CD4-positive, CD25-positive, alpha-beta regulatory T cell (primary cell): ENCODE results near the gene ZRANB3. TPM values are rescaled to one million over a fixed set of nuclear protein-coding genes. Genes with fewer than 3 reads are reported as not detected.
"Not testable (repeated sequence)": the region's sequence is repeated elsewhere in the genome, so short reads cannot be mapped to it uniquely, and the experiment has no call there.

ENCODE experiments used
- ATAC-seq, 2 donors: fragments of 150-1000 bp; cut with Tn5 transposase; one replicate each; pipeline ENCODE4 v1.10.0; 2021; ENCODE audit warnings: low read depth in 2 of 2, moderate number of reproducible peaks in 2 of 2, moderate library complexity in 1 of 2
- DNase-seq, 3 donors: peaks; one replicate each; pipeline versions ENCODE4 v3.0.0 to v3.0.0-alpha.2; 2012 to 2022; ENCODE audit warnings: mixed read lengths in 1 of 3
- H3K27ac ChIP-seq: one replicate; pipeline ENCODE4 v1.7.0; 2013; ENCODE audit warnings: mild to moderate bottlenecking, low read length; ENCODE audit not compliant: insufficient read depth, poor library complexity, severe bottlenecking
- H3K27me3 ChIP-seq: one replicate; pipeline ENCODE4 v1.7.0; 2013; ENCODE audit warnings: low read length; ENCODE audit not compliant: control insufficient read depth, insufficient read depth
- H3K36me3 ChIP-seq: one replicate; pipeline ENCODE4 v1.7.0; 2013; ENCODE audit warnings: mild to moderate bottlenecking, low read length, moderate library complexity; ENCODE audit not compliant: control insufficient read depth, insufficient read depth
- H3K4me1 ChIP-seq: 2 replicates; pipeline ENCODE4 v1.7.0; 2013; ENCODE audit warnings: mild to moderate bottlenecking, low read length; ENCODE audit not compliant: insufficient read depth, control insufficient read depth, poor library complexity, severe bottlenecking
- H3K4me3 ChIP-seq: one replicate; pipeline ENCODE4 v1.7.0; 2013; ENCODE audit warnings: low read depth, mild to moderate bottlenecking, low read length, moderate library complexity
- H3K9me3 ChIP-seq, 2 experiments: 1 replicate in 1 of 2; 2 replicates in 1 of 2; pipeline ENCODE4 v1.7.0; 2013; ENCODE audit warnings: low read length in 2 of 2, mild to moderate bottlenecking in 1 of 2, moderate library complexity in 1 of 2; ENCODE audit not compliant: control insufficient read depth in 2 of 2
- H3K27ac Mint-ChIP-seq, 3 donors: one replicate each; pipeline ENCODE4 v1.8.0; 2020 to 2022; ENCODE audit warnings: mild to moderate bottlenecking in 3 of 3, mixed read lengths in 3 of 3, moderate library complexity in 2 of 3
- H3K27me3 Mint-ChIP-seq: one replicate; pipeline ENCODE4 v1.8.0; 2022; ENCODE audit warnings: mild to moderate bottlenecking, mixed read lengths
- H3K36me3 Mint-ChIP-seq: one replicate; pipeline ENCODE4 v1.8.0; 2020; ENCODE audit warnings: mixed read lengths
- H3K4me1 Mint-ChIP-seq, 4 donors: one replicate each; pipeline ENCODE4 v1.8.0; 2020 to 2022; ENCODE audit warnings: mixed read lengths in 4 of 4, mild to moderate bottlenecking in 1 of 4
- H3K4me3 Mint-ChIP-seq, 4 donors: one replicate each; pipeline ENCODE4 v1.8.0; 2020 to 2022; ENCODE audit warnings: mild to moderate bottlenecking in 4 of 4, mixed read lengths in 4 of 4, moderate library complexity in 3 of 4
- H3K9me3 Mint-ChIP-seq, 7 donors: one replicate each; pipeline ENCODE4 v1.8.0; 2020 to 2022; ENCODE audit warnings: mixed read lengths in 7 of 7, mild to moderate bottlenecking in 3 of 7, moderate library complexity in 2 of 7
- polyA plus RNA-seq, 4 donors: library from polyadenylated mRNA; unstranded; fragments of 300-500 nt; fragmentation: Illumina TruSeq; gene quantifications; one replicate each; pipeline ENCODE4 v1.2.3, GENCODE V29; 2021
- total RNA-seq: library from RNA; stranded (reverse); gene quantifications from one replicate; pipeline ENCODE4 v1.2.3, GENCODE V29; 2022

Gene ZRANB3
- total and polyA plus RNA-seq, 5 donors from 2014 or later: 2.2 to 4.6 (median 3.1) TPM

DNA sequence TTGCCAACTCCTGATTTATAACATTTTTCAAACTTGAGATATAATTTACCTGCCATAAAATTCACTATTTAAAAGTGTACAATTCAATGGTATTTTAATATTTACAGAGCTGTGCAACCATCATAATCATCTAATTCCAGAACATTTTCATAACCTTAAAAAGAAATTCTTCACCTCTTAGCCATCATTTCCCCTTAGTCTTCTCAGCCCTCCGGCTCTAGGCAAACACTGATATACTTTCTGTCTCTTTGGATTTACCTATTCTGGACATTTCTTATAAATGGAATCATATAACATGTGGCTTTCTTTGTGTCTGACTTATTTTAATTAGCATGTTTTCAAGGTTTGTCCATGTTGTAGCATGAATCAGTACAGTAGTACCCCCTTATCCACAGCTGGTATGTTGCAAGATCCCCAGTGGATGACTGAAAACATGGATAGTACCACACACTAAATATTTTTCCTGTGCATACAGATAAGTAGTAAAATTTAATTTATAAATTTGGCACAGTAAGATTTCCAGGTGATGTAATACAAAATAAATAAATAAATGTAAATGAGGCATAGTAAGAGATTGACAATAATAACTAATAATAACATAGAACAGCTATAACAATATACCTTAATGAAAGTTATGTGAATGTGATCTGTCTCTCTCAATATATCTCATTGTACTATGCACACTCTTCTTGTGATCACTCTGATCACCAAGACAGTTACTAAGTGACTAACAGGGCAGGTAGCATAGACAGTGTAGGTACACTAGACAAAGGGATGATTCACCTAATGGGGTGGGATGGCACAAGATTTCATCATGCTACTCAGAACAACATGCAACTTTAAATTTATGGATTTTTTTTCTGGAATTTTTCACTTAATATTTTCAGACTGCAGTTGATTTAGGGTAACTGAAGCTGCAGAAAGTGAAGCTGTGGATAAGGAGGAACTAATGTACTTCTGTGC, 405.8 kb downstream of the ZRANB3 start:
- H3K4me3 ChIP-seq: no peak overlapping the region
- Mint-ChIP-seq H3K27me3 (no peaks in the 10 kb centered on the region), H3K4me1 (peaks cover 0 to 10% (median under 1%) of the 10 kb centered on the region in 4 donors), H3K9me3 (no peaks in the 10 kb centered on the region), H3K36me3 (peaks cover 35% of the 10 kb centered on the region), H3K27ac (peak overlapping the region in 1 of 3 donors; percentile 33), H3K4me3 (no peak overlapping the region)
- H3K4me1 ChIP-seq: no peaks in the 10 kb centered on the region
- H3K27me3 ChIP-seq: no peaks in the 10 kb centered on the region
- ATAC-seq (no peak), DNase-seq (no peak)
- H3K36me3 ChIP-seq: peaks cover 52% of the 10 kb centered on the region
- H3K9me3 ChIP-seq: no peaks in the 10 kb centered on the region
- no peak overlapping the region for H3K27ac ChIP-seq

DNA sequence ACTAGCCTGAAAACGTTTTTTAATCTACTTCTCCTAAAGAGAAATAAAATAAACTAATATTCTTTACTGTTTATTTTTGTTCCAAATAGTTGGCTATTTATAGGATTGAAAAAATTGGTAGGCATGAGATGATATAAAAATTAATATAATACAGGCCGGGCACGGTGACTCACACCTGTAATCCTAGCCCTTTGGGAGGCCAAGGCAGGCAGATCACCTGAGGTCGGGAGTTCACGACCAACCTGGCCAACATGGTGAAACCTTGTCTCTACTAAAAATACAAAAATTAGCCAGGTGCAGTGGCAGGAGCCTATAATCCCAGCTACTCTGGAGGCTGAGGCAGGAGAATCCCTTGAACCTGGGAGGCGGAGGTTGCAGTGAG, 409.4 kb downstream of the ZRANB3 start:
- not testable (repeated sequence) for H3K9me3 ChIP-seq, H3K9me3 Mint-ChIP-seq, H3K4me1 ChIP-seq, H3K4me3 ChIP-seq, H3K27me3 Mint-ChIP-seq, DNase-seq, H3K27ac ChIP-seq, H3K27ac Mint-ChIP-seq, H3K4me3 Mint-ChIP-seq, H3K27me3 ChIP-seq, ATAC-seq
- peaks cover 35% of the 10 kb centered on the region for H3K36me3 ChIP-seq
- Mint-ChIP-seq H3K4me1 (peaks cover 5 to 14% (median 8%) of the 10 kb centered on the region in 4 donors), H3K36me3 (peaks cover 37% of the 10 kb centered on the region)

- Mint-ChIP-seq H3K36me3 (peaks cover 37% of the 10 kb centered on the region), H3K4me3 (no peak overlapping the region), H3K27ac (peak overlapping the region in 1 of 3 donors; percentile 11), H3K4me1 (peaks cover 5 to 14% (median 8%) of the 10 kb centered on the region in 4 donors), H3K27me3 (no peaks in the 10 kb centered on the region), H3K9me3 (no peaks in the 10 kb centered on the region)
- ATAC-seq (no peak), DNase-seq (no peak)
- no peak overlapping the region for H3K4me3 ChIP-seq
- H3K4me1 ChIP-seq: no peaks in the 10 kb centered on the region
- no peaks in the 10 kb centered on the region for H3K27me3 ChIP-seq
- H3K36me3 ChIP-seq: peaks cover 30% of the 10 kb centered on the region
- no peaks in the 10 kb centered on the region for H3K9me3 ChIP-seq
- H3K27ac ChIP-seq: no peak overlapping the region
Observed at GRCh38 chr2:135121016-135121657, 409.9 kb downstream of the ZRANB3 start.

DNA sequence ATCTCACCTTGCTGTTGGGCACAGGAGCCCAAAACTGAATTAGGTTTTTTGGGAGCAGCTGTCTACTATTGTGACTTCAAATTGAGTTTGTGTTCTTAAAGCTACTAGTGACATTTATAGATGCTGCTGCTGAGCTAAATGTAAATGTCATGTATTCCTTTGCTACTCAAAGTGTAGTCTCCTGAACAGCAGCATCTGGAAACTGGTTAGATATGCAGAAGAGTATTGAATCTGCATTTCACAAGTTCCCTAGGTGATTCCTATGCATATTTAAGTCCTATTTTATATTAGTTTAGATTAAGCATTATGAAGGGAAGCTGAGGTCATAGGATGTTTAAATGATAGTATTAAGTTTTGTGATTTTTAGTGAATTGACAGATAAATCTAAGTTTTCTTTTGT, 411.4 kb downstream of the ZRANB3 start:
- ATAC-seq (no peak), DNase-seq (no peak)
- peaks cover 32% of the 10 kb centered on the region for H3K36me3 Mint-ChIP-seq
- no peaks in the 10 kb centered on the region for H3K9me3 ChIP-seq
- H3K4me1 ChIP-seq: no peaks in the 10 kb centered on the region
- H3K36me3 ChIP-seq: peaks cover 31% of the 10 kb centered on the region
- no peak overlapping the region for H3K4me3 ChIP-seq
- peak overlapping the region in 1 of 3 donors; percentile 64 for H3K27ac Mint-ChIP-seq
- H3K27me3 Mint-ChIP-seq: no peaks in the 10 kb centered on the region
- H3K4me3 Mint-ChIP-seq: no peak overlapping the region
- peaks cover 0 to 18% (median 6%) of the 10 kb centered on the region in 4 donors for H3K4me1 Mint-ChIP-seq
- H3K9me3 Mint-ChIP-seq: no peaks in the 10 kb centered on the region
- H3K27ac ChIP-seq: no peak overlapping the region
- no peaks in the 10 kb centered on the region for H3K27me3 ChIP-seq

DNA sequence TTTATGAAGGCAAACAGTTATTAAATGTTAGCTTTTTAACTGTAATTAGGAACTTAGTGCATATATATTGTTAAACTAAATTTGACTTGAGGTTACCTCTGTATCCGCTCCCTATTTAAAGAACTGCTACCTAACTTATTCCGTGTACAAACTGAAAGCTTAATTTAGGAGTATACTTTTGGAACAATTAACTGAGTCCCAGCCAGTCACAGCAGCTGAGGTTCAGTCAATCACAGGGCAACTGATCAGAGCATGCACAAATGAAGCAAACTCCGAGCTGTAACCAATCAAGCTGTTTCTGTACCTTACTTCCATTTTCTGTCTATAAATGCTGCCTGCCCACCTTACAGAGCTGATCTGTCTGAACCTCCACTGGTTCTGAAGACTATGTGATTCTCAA, 417.7 kb downstream of the ZRANB3 start:
- Histone ChIP-seq H3K4me3 (no peak overlapping the region), H3K36me3 (peaks cover 30% of the 10 kb centered on the region), H3K27me3 (no peaks in the 10 kb centered on the region), H3K9me3 (no peaks in the 10 kb centered on the region), H3K4me1 (no peaks in the 10 kb centered on the region), H3K27ac (no peak overlapping the region)
- no peak for DNase-seq
- H3K4me3 Mint-ChIP-seq: no peak overlapping the region
- peaks cover 3 to 18% (median 13%) of the 10 kb centered on the region in 4 donors for H3K4me1 Mint-ChIP-seq
- peaks cover 29% of the 10 kb centered on the region for H3K36me3 Mint-ChIP-seq
- no peak overlapping the region for H3K27ac Mint-ChIP-seq
- ATAC-seq: no peak
- no peaks in the 10 kb centered on the region for H3K9me3 Mint-ChIP-seq
- no peaks in the 10 kb centered on the region for H3K27me3 Mint-ChIP-seq

DNA sequence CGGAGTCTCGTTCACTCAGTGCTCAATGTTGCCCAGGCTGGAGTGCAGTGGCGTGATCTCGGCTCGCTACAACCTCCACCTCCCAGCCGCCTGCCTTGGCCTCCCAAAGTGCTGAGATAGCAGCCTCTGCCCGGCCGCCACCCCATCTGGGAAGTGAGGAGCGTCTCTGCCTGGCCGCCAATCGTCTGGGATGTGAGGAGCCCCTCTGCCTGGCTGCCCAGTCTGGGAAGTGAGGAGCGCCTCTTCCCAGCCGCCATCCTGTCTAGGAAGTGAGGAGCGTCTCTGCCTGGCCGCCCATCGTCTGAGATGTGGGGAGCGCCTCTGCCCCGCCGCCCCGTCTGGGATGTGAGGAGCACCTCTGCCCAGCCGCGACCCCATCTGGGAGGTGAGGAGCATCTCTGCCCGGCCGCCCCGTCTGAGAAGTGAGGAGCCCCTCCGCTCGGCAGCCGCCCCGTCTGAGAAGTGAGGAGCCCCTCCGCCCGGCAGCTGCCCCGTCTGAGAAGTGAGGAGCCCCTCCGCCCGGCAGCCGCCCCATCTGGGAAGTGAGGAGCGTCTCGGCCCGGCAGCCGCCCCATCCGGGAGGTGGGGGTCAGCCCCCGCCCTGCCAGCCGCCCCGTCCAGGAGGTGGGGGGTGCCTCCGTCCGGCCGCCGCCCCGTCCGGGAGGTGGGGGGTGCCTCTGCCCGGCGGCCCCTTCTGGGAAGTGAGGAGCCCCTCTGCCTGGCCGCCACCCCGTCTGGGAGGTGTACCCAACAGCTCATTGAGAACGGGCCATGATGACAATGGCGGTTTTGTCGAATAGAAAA, 425.3 kb downstream of the ZRANB3 start:
- not testable (repeated sequence) for H3K27me3 Mint-ChIP-seq, H3K27ac ChIP-seq, DNase-seq, H3K4me3 Mint-ChIP-seq, H3K9me3 Mint-ChIP-seq, H3K27me3 ChIP-seq, H3K4me3 ChIP-seq, ATAC-seq, H3K27ac Mint-ChIP-seq, H3K4me1 ChIP-seq, H3K9me3 ChIP-seq
- Mint-ChIP-seq H3K36me3 (peaks cover 38% of the 10 kb centered on the region), H3K4me1 (peaks cover 8 to 15% (median 13%) of the 10 kb centered on the region in 4 donors)
- peaks cover 19% of the 10 kb centered on the region for H3K36me3 ChIP-seq

GRCh38 chr2:135103843-135104242, 427.2 kb downstream of the ZRANB3 start:
- peaks cover 0 to 10% (median 2%) of the 10 kb centered on the region in 7 donors for H3K9me3 Mint-ChIP-seq
- peaks cover 15 to 20% (median 17%) of the 10 kb centered on the region in 4 donors for H3K4me1 Mint-ChIP-seq
- peaks cover 30% of the 10 kb centered on the region for H3K36me3 Mint-ChIP-seq
- Histone ChIP-seq H3K36me3 (peaks cover 19% of the 10 kb centered on the region), H3K4me3 (no peak overlapping the region), H3K9me3 (no peaks in the 10 kb centered on the region), H3K27ac (no peak overlapping the region), H3K4me1 (no peaks in the 10 kb centered on the region), H3K27me3 (no peaks in the 10 kb centered on the region)
- no peak for ATAC-seq
- peak overlapping the region in 1 of 3 donors; percentile 34 for H3K27ac Mint-ChIP-seq
- DNase-seq: peak in 1 of 3 donors; percentile 6
- H3K4me3 Mint-ChIP-seq: peak overlapping the region in 1 of 4 donors; percentile 17
- H3K27me3 Mint-ChIP-seq: no peaks in the 10 kb centered on the region
